ENCODE results near the gene FBRSL1.
"Not testable (repeated sequence)": the region's sequence is repeated elsewhere in the genome, so short reads cannot be mapped to it uniquely, and the experiment has no call there.

FBRSL1 gene

DNA sequence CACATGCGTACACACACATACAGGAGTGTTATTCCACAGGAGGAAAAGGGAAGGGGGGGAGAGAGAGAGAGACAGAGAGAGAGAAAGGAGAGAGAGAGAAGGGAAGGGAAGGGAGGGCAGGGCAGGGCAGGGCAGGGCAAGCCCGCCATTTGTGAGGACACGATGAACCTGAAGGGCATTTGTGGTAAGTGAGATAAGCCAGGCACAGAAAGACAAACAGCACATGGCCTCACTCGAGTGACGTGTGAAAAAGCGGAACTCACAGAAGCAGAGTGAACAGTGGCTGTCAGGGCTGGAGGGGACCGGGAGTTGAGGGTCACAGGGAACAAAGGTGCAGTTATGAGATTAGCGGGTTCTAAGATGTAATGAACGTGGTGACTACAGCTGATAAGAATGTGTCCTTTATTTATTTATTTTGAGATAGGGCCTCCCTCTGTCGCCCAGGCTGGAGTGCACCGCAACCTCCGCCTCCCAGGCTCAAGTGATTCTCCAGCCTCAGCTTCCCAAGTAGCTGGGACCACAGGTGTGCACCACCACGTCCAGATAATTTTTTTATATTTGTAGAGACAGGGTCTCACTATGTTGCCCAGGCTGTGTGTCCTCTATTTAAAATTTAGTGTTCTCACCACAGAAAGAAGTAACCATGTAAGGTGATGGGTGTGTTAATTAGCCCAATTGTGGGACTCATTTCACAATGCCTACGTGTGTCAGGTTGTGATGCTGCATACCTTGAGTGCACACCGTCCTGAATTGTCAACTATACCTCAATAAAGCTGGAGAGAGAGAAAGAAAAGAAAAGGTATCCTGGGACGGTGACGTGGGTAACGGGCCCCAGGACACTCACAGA lies 18.7 kb upstream of the FBRSL1 start:
- DNase-seq (ENCODE audit: low spot score), result no peak

GRCh38 chr12:132471858-132472255 lies 18.1 kb upstream of the FBRSL1 start:
- no peak for DNase-seq (ENCODE audit: low spot score)

- no peak for DNase-seq (ENCODE audit: low spot score)
Observed at GRCh38 chr12:132472386-132472785, 17.6 kb upstream of the FBRSL1 start.

- DNase-seq (ENCODE audit: low spot score), result no peak
Observed at GRCh38 chr12:132474237-132474741, 15.7 kb upstream of the FBRSL1 start.

- DNase-seq (ENCODE audit: low spot score), result not testable (repeated sequence)
Observed at GRCh38 chr12:132474799-132475303, 15.1 kb upstream of the FBRSL1 start.

DNA sequence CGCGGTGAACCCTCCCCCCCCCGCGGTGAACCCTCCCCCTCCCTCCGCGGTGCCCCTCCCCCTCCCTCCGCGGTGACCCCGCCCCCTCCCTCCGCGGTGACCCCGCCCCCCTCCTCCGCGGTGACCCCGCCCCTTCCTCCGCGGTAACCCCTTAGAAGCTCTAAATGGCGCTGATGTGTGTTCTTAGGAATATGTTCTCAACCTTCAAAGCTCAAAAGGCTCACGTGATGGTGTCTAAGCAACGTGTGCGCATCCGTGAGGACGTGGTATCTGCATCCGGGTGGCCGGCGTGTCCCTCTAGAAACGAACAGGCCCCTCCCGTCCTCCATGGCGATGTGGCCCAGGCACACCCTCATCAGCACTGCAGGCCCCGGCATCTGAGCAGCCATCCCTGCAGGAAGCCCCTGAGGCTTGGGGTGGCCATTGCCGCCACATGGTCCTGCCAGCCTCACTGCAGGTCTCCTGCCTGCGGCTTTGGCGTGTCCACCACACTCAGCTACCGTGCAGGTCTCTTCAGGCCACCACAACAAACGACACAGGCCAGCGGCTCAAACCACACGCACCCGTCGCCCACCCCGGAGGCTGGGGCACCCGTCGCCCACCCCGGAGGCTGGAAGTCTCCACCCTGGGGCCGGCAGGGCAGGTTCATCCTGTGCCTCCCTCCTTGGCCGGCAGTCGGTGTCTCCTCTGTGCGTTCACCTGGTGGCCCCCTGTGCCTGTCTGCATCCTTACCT lies 14.5 kb upstream of the FBRSL1 start:
- DNase-seq (ENCODE audit: low spot score), result no peak

DNA sequence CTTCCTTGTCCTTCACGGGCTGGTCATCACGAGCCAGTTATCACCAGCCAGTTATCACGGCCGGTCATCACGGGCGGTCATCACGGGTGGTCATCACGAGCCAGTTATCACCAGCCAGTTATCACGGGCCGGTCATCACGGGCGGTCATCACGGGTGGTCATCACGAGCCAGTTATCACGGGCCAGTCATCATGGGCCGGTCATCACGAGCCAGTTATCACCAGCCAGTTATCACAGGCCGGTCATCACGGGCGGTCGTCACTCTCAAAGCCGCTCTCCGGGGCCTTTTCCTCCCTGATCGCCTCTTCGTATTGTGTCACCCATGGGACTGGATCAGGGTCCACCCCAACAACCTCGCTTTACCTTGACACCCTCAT lies 13.9 kb upstream of the FBRSL1 start:
- no peak for DNase-seq (ENCODE audit: low spot score)

- no peak for DNase-seq (ENCODE audit: low spot score)
Observed at GRCh38 chr12:132476421-132476820, 13.5 kb upstream of the FBRSL1 start.

DNA sequence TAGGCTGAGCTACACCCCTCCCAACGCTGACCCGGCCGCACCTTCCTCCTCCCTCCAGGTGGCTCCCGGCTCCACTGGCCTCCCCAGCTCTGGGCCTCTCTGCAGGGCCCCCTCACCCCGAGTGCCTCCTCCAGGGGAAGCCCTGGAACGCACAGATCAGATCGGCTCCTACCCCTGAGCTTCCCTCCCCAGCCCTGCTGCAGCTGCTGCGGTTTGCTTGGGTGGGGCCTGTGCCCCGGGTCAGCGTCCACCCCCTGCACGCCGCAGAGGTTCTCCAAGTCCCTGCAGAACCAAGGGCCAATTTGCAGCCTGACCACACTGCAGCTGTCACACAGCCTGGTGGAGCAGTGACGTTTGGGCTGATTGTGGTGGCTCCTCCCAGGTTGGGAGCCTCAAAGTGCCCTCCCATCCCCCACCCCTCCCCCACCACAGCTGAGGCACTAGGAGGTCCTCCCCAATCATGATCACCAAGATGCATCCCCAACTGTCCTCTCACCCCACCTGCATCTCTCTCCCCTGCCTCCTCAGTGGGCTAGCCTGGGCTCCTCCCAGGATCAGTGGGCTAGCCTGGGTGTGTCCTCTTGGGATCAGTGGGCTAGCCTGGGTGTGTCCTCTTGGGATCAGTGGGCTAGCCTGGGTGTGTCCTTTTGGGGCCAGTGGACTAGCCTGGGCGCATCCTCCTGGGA lies 12.8 kb upstream of the FBRSL1 start:
- no peak for DNase-seq (ENCODE audit: low spot score)

- DNase-seq (ENCODE audit: low spot score), result no peak
Observed at GRCh38 chr12:132477703-132478432, 12.1 kb upstream of the FBRSL1 start.

- no peak for DNase-seq (ENCODE audit: low spot score)
Observed at GRCh38 chr12:132478433-132478803, 11.5 kb upstream of the FBRSL1 start.

DNA sequence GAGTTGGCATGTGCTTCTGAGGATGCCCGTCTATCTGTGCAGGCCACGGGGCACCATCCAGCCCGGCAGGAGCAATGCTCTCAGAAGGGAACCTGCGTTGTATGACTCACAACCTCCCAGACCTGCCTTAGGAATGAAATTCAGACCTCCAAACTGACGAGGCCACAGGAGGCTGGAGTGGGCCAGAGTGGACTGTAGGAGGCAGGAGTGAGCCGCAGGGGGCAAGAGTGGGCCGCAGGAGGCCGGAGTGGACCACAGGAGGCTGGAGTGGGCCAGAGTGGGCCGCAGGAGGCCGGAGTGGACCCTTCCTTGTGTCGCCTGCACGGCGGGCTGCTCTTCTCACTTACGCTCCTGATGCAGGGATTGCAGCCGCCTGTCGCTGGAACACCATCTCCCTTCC lies 11.1 kb upstream of the FBRSL1 start:
- no peak for DNase-seq (ENCODE audit: low spot score)

GRCh38 chr12:132479291-132479690 lies 10.7 kb upstream of the FBRSL1 start:
- DNase-seq (ENCODE audit: low spot score), result no peak

GRCh38 chr12:132479938-132480622 lies 9.9 kb upstream of the FBRSL1 start:
- no peak for DNase-seq (ENCODE audit: low spot score)

- no peak for DNase-seq (ENCODE audit: low spot score)
Observed at GRCh38 chr12:132480623-132481132, 9.3 kb upstream of the FBRSL1 start.

DNA sequence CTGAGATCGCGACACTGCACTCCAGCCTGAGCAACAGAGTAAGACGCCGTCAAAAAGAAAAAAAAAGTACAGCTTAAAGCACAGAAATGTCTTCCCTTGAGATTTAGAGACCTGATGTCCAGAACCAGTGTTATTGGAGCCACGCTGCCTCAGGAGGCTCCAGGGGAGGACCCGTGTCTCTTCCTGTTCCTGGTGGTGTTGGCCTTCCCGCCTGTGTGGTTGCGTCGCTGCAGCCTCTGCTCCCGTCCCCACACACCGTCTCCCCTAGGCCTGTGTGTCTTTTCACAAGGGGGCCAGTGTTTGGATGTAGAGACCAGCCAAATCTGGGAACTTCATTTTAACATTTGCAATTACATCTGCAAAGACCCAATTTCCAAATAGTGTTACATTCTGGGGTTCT lies 8.6 kb upstream of the FBRSL1 start:
- no peak for DNase-seq (ENCODE audit: low spot score)

DNA sequence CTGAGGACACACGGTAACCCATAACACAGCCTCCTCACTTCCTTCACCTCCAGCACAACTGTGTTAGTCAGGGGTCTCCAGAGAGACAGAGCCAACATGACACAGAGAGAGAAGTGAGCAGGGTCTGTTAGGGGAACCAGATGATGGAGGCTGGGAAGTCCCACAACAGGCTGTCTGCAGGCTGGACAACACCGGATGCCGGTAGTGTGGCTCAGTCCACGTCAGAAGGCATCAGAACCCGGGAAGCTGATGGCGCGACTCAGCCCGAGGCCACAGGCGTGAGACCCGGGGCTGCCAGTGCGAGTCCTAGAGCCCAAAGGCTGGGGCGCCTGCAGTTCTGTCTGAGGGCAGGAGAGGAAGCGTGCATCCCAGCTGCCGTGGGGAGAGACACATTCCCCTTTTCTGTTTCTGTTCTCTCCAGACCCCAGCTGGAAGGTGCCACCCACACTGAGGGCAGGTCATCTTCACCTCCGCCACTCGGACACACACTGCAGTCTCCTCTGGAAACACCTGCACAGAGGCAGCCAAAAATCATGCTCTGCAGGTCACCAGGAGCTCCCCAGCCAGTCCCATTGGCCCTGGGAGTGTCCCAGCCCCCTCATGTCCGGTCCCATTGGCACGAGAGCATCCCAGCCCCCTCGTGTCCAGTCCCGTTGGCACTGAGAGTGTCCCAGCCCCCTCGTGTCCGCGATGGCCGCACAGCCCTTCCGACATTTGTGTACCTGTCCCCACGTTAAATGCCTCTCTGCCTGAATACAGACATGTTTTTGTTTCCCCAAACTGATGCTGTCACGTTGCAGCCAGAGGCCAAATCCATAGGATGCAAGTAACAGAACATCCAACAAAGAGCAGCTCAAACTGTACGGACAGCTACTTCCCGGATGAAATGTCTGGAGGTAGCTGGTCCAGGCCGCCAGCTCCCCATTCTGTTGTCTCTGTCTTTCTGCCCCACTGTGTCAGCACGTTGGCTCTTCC lies 7.9 kb upstream of the FBRSL1 start:
- no peak for DNase-seq (ENCODE audit: low spot score)

- DNase-seq (ENCODE audit: low spot score), result no peak
Observed at GRCh38 chr12:132482771-132483170, 7.2 kb upstream of the FBRSL1 start.

DNA sequence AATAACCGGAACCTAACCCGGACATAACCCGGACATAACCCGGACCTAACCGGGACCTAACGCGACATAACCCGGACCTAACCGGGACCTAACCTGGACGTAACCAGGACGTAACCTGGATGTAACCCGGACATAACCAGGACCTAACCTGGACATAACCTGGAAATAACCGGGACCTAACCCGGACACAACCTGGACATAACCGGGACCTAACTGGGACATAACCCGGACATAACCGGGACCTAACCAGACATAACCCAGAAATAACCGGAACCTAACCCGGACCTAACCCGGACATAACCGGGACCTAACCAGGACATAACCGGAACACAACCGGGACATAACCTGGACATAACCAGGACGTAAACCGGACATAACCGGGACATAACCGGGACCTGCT lies 6.7 kb upstream of the FBRSL1 start:
- no peak for DNase-seq (ENCODE audit: low spot score)

DNA sequence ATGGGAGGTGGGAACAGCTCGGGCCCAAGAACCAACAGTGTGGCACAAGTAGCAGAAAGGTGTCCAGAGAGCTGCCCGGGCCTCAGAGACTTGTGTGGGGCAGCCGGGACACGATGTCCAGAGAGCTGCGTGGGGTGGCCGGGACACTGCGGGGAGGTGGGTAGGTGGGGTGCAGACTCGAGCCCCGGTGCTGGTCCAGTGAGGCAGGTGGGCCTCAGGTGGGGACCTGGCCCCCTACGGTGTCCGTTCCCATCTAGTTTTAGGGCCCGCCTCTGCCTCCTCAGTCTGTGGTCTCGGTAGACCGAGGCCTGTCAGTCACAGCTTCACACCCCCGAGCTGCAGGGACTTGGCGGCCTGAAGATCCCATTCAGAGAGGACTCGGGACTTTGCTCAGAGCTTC lies 6.3 kb upstream of the FBRSL1 start:
- DNase-seq (ENCODE audit: low spot score), result no peak
